H1 (cell line): ENCODE measurements around the gene PCDH9. TPM values are rescaled to one million over a fixed set of nuclear protein-coding genes. Genes with fewer than 3 reads are reported as not detected.

ENCODE experiments used
- CTCF ChIA-PET: fragments of 300-600 bp; sonication (Branson Sonifier 250); formaldehyde crosslinking; loops from one replicate; lab custom pipeline; 2021; ENCODE audit not compliant: partially characterized antibody; lab: Charles Lee
- POLR2A ChIA-PET: fragments of 300-600 bp; sonication (Branson Sonifier 250); formaldehyde crosslinking; loops from one replicate; lab custom pipeline; 2021; ENCODE audit warnings: inconsistent platforms; ENCODE audit not compliant: partially characterized antibody; lab: Charles Lee
- DNase-seq, 2 experiments: peaks; one replicate each; pipeline versions ENCODE4 v3.0.0 to v3.0.0-alpha.2; 2010 to 2022; ENCODE audit warnings: low spot score in 2 of 2, low read depth in 1 of 2, mixed read lengths in 1 of 2
- FAIRE-seq: peaks from 2 replicates; lab custom pipeline; 2011; peaks lifted over from hg19 to GRCh38; lab: Jason Lieb, UNC
- H2AFZ ChIP-seq: 2 replicates; pipeline ENCODE4 v1.8.1; 2012; ENCODE audit warnings: low read length, inconsistent platforms
- H2AK5ac ChIP-seq: 2 replicates; pipeline ENCODE4 v1.6.1; 2013; ENCODE audit warnings: low read depth, low read length
- H2BK120ac ChIP-seq: replicated peaks from 2 replicates; pipeline ENCODE3; 2013; ENCODE audit warnings: low read depth, low read length, inconsistent platforms
- H2BK12ac ChIP-seq: 2 replicates; pipeline ENCODE4 v1.6.1; 2013; ENCODE audit warnings: low read depth, low read length
- H2BK15ac ChIP-seq: 2 replicates; pipeline ENCODE4 v1.6.1; 2013; ENCODE audit warnings: low read length
- H2BK20ac ChIP-seq: 2 replicates; pipeline ENCODE4 v1.6.1; 2013; ENCODE audit warnings: low read length
- H2BK5ac ChIP-seq: 2 replicates; pipeline ENCODE4 v1.6.1; 2013; ENCODE audit warnings: low read depth, low read length
- H3K14ac ChIP-seq: 2 replicates; pipeline ENCODE4 v1.6.1; 2013; ENCODE audit warnings: inconsistent platforms; ENCODE audit not compliant: insufficient read length
- H3K18ac ChIP-seq: 2 replicates; pipeline ENCODE4 v1.6.1; 2013; ENCODE audit warnings: low read length; ENCODE audit errors: extremely low read depth
- H3K23ac ChIP-seq: 2 replicates; pipeline ENCODE4 v1.6.1; 2013; ENCODE audit warnings: inconsistent platforms; ENCODE audit not compliant: insufficient read length
- H3K23me2 ChIP-seq: 2 replicates; pipeline ENCODE4 v1.6.1; 2013; ENCODE audit warnings: low read depth, low read length
- H3K27ac ChIP-seq: 2 replicates; pipeline ENCODE4 v1.6.1; 2011; ENCODE audit warnings: low read depth, low read length, inconsistent platforms
- H3K27me3 ChIP-seq, 4 experiments: replicated peaks in 1 of 4; 1 replicate in 1 of 4; 2 replicates in 3 of 4; pipeline versions ENCODE4 v1.6.1 to v1.8.1; 2011 to 2013; ENCODE audit warnings: low read length in 3 of 4, mild to moderate bottlenecking in 3 of 4, inconsistent platforms in 2 of 4, mixed read lengths in 2 of 4, moderate library complexity in 1 of 4; ENCODE audit not compliant: control insufficient read depth in 3 of 4, insufficient read depth in 3 of 4; ENCODE audit errors: extremely low read depth in 1 of 4
- H3K36me3 ChIP-seq, 4 experiments: 2 replicates each; pipeline versions ENCODE4 v1.6.1 to v1.8.1; 2011 to 2013; ENCODE audit warnings: mild to moderate bottlenecking in 4 of 4, low read length in 3 of 4, moderate library complexity in 2 of 4, control low read depth in 1 of 4, inconsistent platforms in 1 of 4; ENCODE audit not compliant: insufficient read depth in 4 of 4, control insufficient read depth in 2 of 4
- H3K4ac ChIP-seq: replicated peaks from 2 replicates; pipeline ENCODE3; 2013; ENCODE audit warnings: low read length, low read depth, mixed read lengths, inconsistent platforms; ENCODE audit not compliant: insufficient read length
- H3K4me1 ChIP-seq, 4 experiments: replicated peaks in 1 of 4; 1 replicate in 1 of 4; 2 replicates in 3 of 4; pipeline versions ENCODE4 v1.6.1 to v1.8.1; 2011 to 2013; ENCODE audit warnings: low read length in 3 of 4, inconsistent platforms in 2 of 4, mixed read lengths in 1 of 4; ENCODE audit not compliant: insufficient read depth in 4 of 4, control insufficient read depth in 3 of 4
- H3K4me2 ChIP-seq, 2 experiments: 2 replicates each; pipeline versions ENCODE4 v1.6.1 to v1.8.1; 2011 to 2013; ENCODE audit warnings: low read depth in 2 of 2, low read length in 2 of 2, control low read depth in 1 of 2, inconsistent platforms in 1 of 2, mild to moderate bottlenecking in 1 of 2; ENCODE audit not compliant: insufficient read depth in 1 of 2
- H3K4me3 ChIP-seq, 4 experiments: fragments of 200-600, 300-600 bp in 1 of 4; sonication (generic), shearing (Covaris generic), sonication (Bioruptor Twin) in 1 of 4; 2 replicates each; pipeline versions ENCODE4 v1.5.1 to v1.8.1; 2011 to 2016; ENCODE audit warnings: low read length in 4 of 4, low read depth in 3 of 4, control low read depth in 2 of 4, inconsistent platforms in 2 of 4, mild to moderate bottlenecking in 2 of 4, mixed read lengths in 1 of 4, moderate library complexity in 1 of 4; ENCODE audit not compliant: insufficient read depth in 2 of 4; ENCODE audit errors: extremely low read depth in 1 of 4
- H3K56ac ChIP-seq: replicated peaks from 2 replicates; pipeline ENCODE3; 2013; ENCODE audit warnings: low read depth, mild to moderate bottlenecking, mixed read lengths, low read length, inconsistent platforms; ENCODE audit not compliant: insufficient read length
- H3K79me1 ChIP-seq: 2 replicates; pipeline ENCODE4 v1.6.1; 2013; ENCODE audit warnings: low read depth, low read length, control low read depth
- H3K79me2 ChIP-seq, 2 experiments: 2 replicates each; pipeline versions ENCODE4 v1.6.1 to v1.8.1; 2012 to 2013; ENCODE audit warnings: low read length in 2 of 2, mild to moderate bottlenecking in 2 of 2, inconsistent platforms in 1 of 2; ENCODE audit not compliant: insufficient read depth in 2 of 2, control insufficient read depth in 1 of 2
- H3K9ac ChIP-seq, 4 experiments: replicated peaks in 1 of 4; 1 replicate in 1 of 4; 2 replicates in 3 of 4; pipeline versions ENCODE4 v1.6.1 to v1.8.1; 2011 to 2013; ENCODE audit warnings: low read depth in 3 of 4, low read length in 3 of 4, control low read depth in 2 of 4, mild to moderate bottlenecking in 2 of 4, moderate library complexity in 2 of 4, inconsistent platforms in 1 of 4; ENCODE audit errors: extremely low read depth in 1 of 4
- H3K9me3 ChIP-seq, 2 experiments: 2 replicates each; pipeline versions ENCODE4 v1.6.1 to v1.8.1; 2012 to 2013; ENCODE audit warnings: mild to moderate bottlenecking in 2 of 2, moderate library complexity in 2 of 2, control low read depth in 1 of 2, inconsistent platforms in 1 of 2, low read depth in 1 of 2, low read length in 1 of 2, mixed read lengths in 1 of 2; ENCODE audit not compliant: insufficient read depth in 2 of 2
- H4K20me1 ChIP-seq, 2 experiments: replicated peaks in 1 of 2; 2 replicates each; pipeline versions ENCODE3 to v1.8.1; 2011 to 2013; ENCODE audit warnings: inconsistent platforms in 2 of 2, low read length in 2 of 2, mild to moderate bottlenecking in 1 of 2; ENCODE audit not compliant: insufficient read depth in 2 of 2, control insufficient read depth in 1 of 2
- H4K5ac ChIP-seq: 2 replicates; pipeline ENCODE4 v1.6.1; 2013; ENCODE audit warnings: low read length, low read depth, mixed read lengths, inconsistent platforms; ENCODE audit not compliant: insufficient read length
- H4K8ac ChIP-seq: 2 replicates; pipeline ENCODE4 v1.8.0; 2013; ENCODE audit warnings: mild to moderate bottlenecking, moderate library complexity, low read length, inconsistent platforms; ENCODE audit not compliant: insufficient read depth; ENCODE audit errors: extremely low read depth
- H4K91ac ChIP-seq: replicated peaks from 2 replicates; pipeline ENCODE3; 2013; ENCODE audit warnings: low read length, mixed read lengths, inconsistent platforms; ENCODE audit not compliant: insufficient read length
- RNF2 ChIP-seq: fragments of 200-900, 300-1000 bp; sonication (generic); IDR thresholded peaks from 2 replicates; pipeline ENCODE4 v1.7.1; 2016; ENCODE audit warnings: borderline replicate concordance, low read depth, mild to moderate bottlenecking, antibody characterized with exemption, low read length; ENCODE audit not compliant: poor library complexity, severe bottlenecking; ENCODE audit errors: missing control alignments
- WGBS, 2 experiments: shearing (Covaris generic) in 1 of 2; methylation state at CpG; one replicate each; pipeline versions ENCODE4 v1.1.6 to v1.1.7; 2013 to 2015; ENCODE audit warnings: low lambda C conversion rate in 2 of 2, mixed read lengths in 2 of 2, inconsistent platforms in 1 of 2, low coverage in 1 of 2, missing lambda C conversion rate in 1 of 2; ENCODE audit not compliant: insufficient replicate concordance in 2 of 2, insufficient coverage in 1 of 2, insufficient read length in 1 of 2; ENCODE audit errors: extremely low coverage in 1 of 2, missing lambda C conversion rate in 1 of 2; 5-methylcytosine and 5-hydroxymethylcytosine counted together
- polyA plus RNA-seq, 7 experiments: library from polyadenylated mRNA; depleted of rRNA in 3 of 7; stranded (reverse) in 5 of 7; unstranded in 2 of 7; fragments of >200 nt in 5 of 7; fragments of 200-250 nt in 2 of 7; gene quantifications; 1 replicate in 5 of 7; 2 replicates in 1 of 7; 4 replicates in 1 of 7; pipeline versions ENCODE4 v1.2.1 to v1.2.3, GENCODE V29; 2011 to 2013; ENCODE audit warnings: missing spikeins in 2 of 7, mixed read lengths in 2 of 7
- total RNA-seq: library from RNA; stranded (reverse); fragmentation: NEBNext Ultra II Directional; extraction: Animal tissue kit (Norgen Biotek cat#: 25700); gene quantifications from 2 replicates; pipeline ENCODE4 v1.2.1, GENCODE V29; 2021

The PCDH9 gene
- total and polyA plus RNA-seq, 2 of the 8 experiments (the other 6 are each of a cell fraction or from before 2014, with no cell fraction given) = 0.12 to 0.60 TPM

DNA sequence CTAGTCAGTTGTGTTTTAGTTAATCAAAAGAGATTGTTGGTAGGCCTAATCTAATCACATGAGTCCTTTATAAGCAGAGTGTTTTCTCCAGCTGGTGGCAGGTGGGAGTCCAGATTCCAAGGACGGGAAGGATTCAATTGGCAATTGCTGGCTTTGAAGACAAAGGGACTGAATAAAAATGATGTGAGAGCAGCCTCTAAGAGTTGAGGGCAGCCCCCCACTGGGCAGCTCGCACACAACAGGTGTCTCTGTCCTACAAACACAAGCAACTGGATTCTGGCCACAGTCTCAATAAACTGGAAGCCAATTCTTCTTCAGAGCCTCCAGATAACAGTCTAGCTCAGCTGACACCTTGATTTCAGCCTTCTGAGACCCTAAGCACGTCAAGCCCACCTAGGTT, 915.2 kb downstream of the PCDH9 start:
- H3K9ac ChIP-seq = no peak overlapping the region
- H2BK5ac ChIP-seq = no peak overlapping the region
- H4K91ac ChIP-seq = no peak overlapping the region
- no peak overlapping the region for H3K56ac ChIP-seq
- H2BK12ac ChIP-seq = no peak overlapping the region
- TF ChIP-seq RNF2 = no peak
- WGBS, 2 experiments = 74% methylated on average over 3 of the region's 3 CpGs; no CpG with 5 or more reads in 1 of the 2 experiments
- no peak overlapping the region for H3K14ac ChIP-seq
- H2BK20ac ChIP-seq = no peak overlapping the region
- no peak overlapping the region for H3K4me3 ChIP-seq
- H3K27me3 ChIP-seq = peaks cover 0 to 2% (median 0%) of the 10 kb centered on the region in 4 experiments; a peak in 1 of 7 replicates
- H2BK15ac ChIP-seq = no peak overlapping the region
- H3K4ac ChIP-seq = no peak overlapping the region
- H3K36me3 ChIP-seq = no peaks in the 10 kb centered on the region
- no peak for FAIRE-seq
- H4K20me1 ChIP-seq = no peaks in the 10 kb centered on the region
- no peak overlapping the region for H3K18ac ChIP-seq
- no peak overlapping the region for H4K5ac ChIP-seq
- no peak overlapping the region for H2BK120ac ChIP-seq
- no peak for DNase-seq
- H3K4me2 ChIP-seq = no peak overlapping the region
- POLR2A ChIA-PET = no interaction called here
- H2AK5ac ChIP-seq = no peak overlapping the region
- H3K9me3 ChIP-seq = no peaks in the 10 kb centered on the region
- H3K23ac ChIP-seq = no peak overlapping the region
- CTCF ChIA-PET = interaction anchor here (1.2 kb wide), 1 partner anchor 10 kb away, joined by 4 read pairs; no protein-coding TSS in a partner anchor
- no peak overlapping the region for H2AFZ ChIP-seq
- H4K8ac ChIP-seq = no peak overlapping the region
- H3K4me1 ChIP-seq = peaks cover 0 to 3% (median 3%) of the 10 kb centered on the region in 4 experiments; a peak in 4 of 7 replicates
- no peak overlapping the region for H3K27ac ChIP-seq
- H3K79me2 ChIP-seq = no peaks in the 10 kb centered on the region
- no peaks in the 10 kb centered on the region for H3K23me2 ChIP-seq
- no peaks in the 10 kb centered on the region for H3K79me1 ChIP-seq
